IPS DF 19.7 (cell line): ENCODE results near the gene RABGAP1L.
"Not testable (repeated sequence)": the region's sequence is repeated elsewhere in the genome, so short reads cannot be mapped to it uniquely, and the experiment has no call there.

ENCODE experiments used
- DNase-seq: peaks from one replicate; pipeline ENCODE4 v3.0.0-alpha.2; 2013; ENCODE audit warnings: low read depth, low spot score

RABGAP1L gene

GRCh38 chr1:174568551-174568950 lies 409.2 kb downstream of the RABGAP1L start:
- no peak for DNase-seq

DNA sequence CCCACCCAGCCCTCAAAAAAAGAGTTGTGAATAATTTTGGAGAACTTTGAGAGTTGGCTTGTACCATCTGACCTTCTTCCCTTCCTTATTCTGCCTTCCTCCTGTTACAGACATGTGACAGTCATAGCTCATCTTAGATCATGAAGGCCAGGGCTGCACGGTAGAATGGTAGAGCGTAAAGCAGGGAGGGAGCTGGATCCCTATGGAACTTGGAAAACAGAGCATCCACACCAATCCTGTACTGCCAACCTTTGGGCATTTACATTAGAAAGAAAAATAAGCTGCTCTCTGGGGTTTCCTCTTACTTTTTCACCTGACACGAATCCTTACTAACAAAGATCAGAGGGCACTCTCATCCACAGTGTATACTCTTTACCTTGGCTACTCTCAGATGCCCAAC lies 409.9 kb downstream of the RABGAP1L start:
- DNase-seq: no peak

GRCh38 chr1:174572771-174573170 lies 413.5 kb downstream of the RABGAP1L start:
- DNase-seq: no peak

DNA sequence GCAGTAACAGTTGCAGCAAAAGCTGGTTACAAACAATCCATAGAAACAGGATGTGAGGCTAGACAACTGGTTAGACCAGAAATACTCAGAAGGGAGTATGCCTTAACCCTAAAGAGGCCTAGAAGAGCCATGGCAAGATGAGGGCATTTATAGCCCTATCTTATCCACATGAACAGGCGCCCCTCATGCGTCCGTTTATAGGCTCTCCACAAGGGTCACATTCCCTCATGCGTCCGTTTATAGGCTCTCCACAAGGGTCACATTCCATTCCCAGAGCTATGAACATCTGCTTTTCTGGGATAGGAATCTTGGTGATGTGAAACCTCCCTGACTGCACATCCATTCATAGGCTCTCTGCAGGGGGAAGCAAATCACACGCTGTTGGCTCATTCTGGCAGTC lies 416.8 kb downstream of the RABGAP1L start:
- not testable (repeated sequence) for DNase-seq

GRCh38 chr1:174577681-174578080 lies 418.4 kb downstream of the RABGAP1L start:
- no peak for DNase-seq

- no peak for DNase-seq
These were observed 421.5 kb downstream of the RABGAP1L start for GRCh38 chr1:174580801-174581200.

GRCh38 chr1:174583316-174583715 lies 424.0 kb downstream of the RABGAP1L start:
- DNase-seq: no peak

GRCh38 chr1:174584071-174584470 lies 424.8 kb downstream of the RABGAP1L start:
- DNase-seq: no peak

GRCh38 chr1:174588618-174589017 lies 429.3 kb downstream of the RABGAP1L start:
- DNase-seq: not testable (repeated sequence)

GRCh38 chr1:174605198-174605597 lies 445.9 kb downstream of the RABGAP1L start:
- DNase-seq: no peak

DNA sequence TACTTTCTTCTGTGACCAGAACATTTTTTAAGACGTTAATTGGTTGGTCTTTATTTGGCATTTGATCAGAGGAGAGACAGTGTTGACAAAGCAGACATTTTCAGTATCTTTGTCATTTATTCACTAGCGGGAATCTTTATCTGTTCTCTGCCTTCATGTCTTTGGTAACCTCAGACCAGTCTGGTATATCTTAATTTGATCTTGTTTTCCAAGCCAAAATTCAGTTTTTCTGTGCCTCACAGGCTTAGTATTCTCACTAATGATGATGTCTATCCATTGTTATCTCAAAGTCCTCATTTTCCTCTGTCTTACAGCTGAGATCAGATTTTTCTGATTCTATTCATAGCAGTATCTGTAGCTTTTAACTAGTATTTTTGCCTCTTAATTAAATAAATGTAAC lies 447.2 kb downstream of the RABGAP1L start:
- no peak for DNase-seq

GRCh38 chr1:174617905-174618304 lies 458.6 kb downstream of the RABGAP1L start:
- not testable (repeated sequence) for DNase-seq

- DNase-seq: no peak
These were observed 464.2 kb downstream of the RABGAP1L start for GRCh38 chr1:174623324-174624035.

GRCh38 chr1:174626031-174627025 lies 467.0 kb downstream of the RABGAP1L start:
- DNase-seq: no peak

GRCh38 chr1:174637487-174637886 lies 478.2 kb downstream of the RABGAP1L start:
- DNase-seq: no peak

GRCh38 chr1:174639461-174639860 lies 480.1 kb downstream of the RABGAP1L start:
- no peak for DNase-seq

GRCh38 chr1:174640783-174641182 lies 481.5 kb downstream of the RABGAP1L start:
- no peak for DNase-seq

DNA sequence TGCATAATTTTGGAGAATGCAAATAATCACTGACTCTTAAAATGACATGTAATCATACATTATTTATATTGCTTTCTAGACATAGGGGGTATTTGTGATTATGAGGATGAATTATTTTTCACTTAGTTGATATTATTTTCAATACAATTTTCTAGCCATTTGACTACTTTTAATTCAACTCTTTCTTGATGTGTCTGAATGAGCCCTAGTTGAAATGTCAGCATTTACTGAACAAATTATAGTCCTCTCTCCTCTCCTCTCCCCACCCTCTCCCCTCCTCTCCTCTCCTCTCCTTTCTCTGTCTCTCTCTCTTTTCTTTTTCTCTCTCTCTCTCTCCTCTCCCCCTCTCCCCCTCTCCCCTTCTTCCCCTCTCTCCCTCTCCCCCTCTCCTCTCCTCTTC lies 483.1 kb downstream of the RABGAP1L start:
- DNase-seq: no peak

DNA sequence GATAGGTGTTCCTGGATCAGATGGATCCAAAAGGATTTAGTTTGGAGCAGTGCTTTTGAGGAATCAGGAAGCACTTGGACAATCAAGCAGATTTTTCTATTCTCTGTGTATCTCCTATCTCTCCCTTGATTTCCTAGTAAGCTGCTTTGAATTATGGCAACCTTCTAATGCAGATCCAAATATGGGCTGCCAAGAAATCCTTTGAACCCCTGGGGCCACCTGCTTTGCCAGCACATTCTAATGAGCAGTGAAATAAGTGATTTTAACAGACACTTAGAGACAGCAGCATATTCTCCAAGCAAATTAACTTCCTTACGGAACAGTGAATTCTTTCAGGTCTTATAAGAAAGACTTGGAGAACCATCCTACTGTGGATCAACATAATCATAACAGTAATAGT lies 483.9 kb downstream of the RABGAP1L start:
- DNase-seq: no peak

DNA sequence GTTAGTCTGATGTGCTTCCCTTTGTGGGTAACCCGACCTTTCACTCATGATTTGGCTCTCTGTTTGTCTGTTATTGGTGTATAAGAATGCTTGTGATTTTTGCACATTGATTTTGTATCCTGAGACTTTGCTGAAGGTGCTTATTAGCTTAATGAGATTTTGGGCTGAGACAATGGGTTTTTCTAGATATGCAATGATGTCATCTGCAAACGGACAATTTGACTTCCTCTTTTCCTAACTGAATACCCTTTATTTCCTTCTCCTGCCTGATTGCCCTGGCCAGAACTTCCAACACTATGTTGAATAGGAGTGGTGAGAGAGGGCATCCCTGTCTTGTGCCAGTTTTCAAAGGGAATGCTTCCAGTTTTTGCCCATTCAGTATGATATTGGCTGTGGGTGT lies 490.3 kb downstream of the RABGAP1L start:
- DNase-seq: not testable (repeated sequence)

GRCh38 chr1:174652569-174653280 lies 493.4 kb downstream of the RABGAP1L start:
- DNase-seq: no peak

DNA sequence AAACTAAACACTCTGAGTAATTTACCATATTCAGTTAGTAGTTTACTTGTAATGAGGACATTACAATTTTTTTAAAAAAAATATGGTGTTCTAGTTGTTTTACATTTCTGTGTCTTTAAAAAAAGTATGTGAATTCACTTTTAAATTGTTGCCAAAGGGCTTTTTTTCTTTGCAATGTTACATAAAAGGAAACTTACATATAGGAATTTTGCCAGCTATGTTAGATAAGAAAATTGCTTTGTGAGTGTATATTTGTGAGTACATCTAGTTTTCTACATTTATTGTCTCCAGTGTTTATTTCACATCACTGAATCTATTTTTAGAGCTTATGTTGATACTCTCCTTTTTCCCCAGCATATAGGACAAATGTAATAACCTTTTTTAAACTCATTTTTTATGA lies 495.2 kb downstream of the RABGAP1L start:
- no peak for DNase-seq
